Adrenal gland (tissue), 12 donors: Measurements from ENCODE around the gene RBM33. TPM values are rescaled to one million over a fixed set of nuclear protein-coding genes. Genes with fewer than 3 reads are reported as not detected.

Experiments used
- DNase-seq, 7 donors: peaks; one replicate each; pipeline ENCODE4 v3.0.0-alpha.2; 2019 to 2020
- H3K27ac ChIP-seq, 5 donors: fragments of 200-600 bp; sonication (generic) in 4 of 5; 1 replicate in 3 of 5; 2 replicates in 2 of 5; pipeline versions ENCODE4 v1.5.1 to v1.8.0; 2016 to 2020; ENCODE audit warnings: mild to moderate bottlenecking in 1 of 5
- H3K27me3 ChIP-seq: fragments of 200-600 bp; 2 replicates; pipeline ENCODE4 v1.8.0; 2021
- H3K36me3 ChIP-seq, 2 donors: fragments of 200-600 bp; replicated peaks in 1 of 2; 1 replicate in 1 of 2; 2 replicates in 1 of 2; pipeline versions ENCODE4 v1.5.1 to v1.8.0; 2018 to 2022
- H3K4me1 ChIP-seq, 2 donors: fragments of 200-600 bp; replicated peaks in 1 of 2; 1 replicate in 1 of 2; 2 replicates in 1 of 2; pipeline versions ENCODE4 v1.5.1 to v1.8.0; 2018 to 2021
- H3K4me3 ChIP-seq, 4 donors: fragments of 200-600 bp; sonication (generic) in 3 of 4; one replicate each; pipeline ENCODE4 v1.5.1; 2016 to 2018
- H3K9me3 ChIP-seq, 3 donors: fragments of 200-600 bp; sonication (generic) in 1 of 3; replicated peaks in 1 of 3; 1 replicate in 2 of 3; 2 replicates in 1 of 3; pipeline versions ENCODE4 v1.5.1 to v1.8.0; 2016 to 2021
- CTCF ChIP-seq, 6 experiments: fragments of 450-650 bp in 4 of 6; fragments of 200-600 bp in 2 of 6; sonication (generic) in 1 of 6; IDR thresholded peaks; 1 replicate in 5 of 6; 2 replicates in 1 of 6; pipeline versions ENCODE4 v1.5.1 to v1.8.0; 2016 to 2021; ENCODE audit warnings: antibody characterized with exemption in 6 of 6, mild to moderate bottlenecking in 2 of 6, moderate library complexity in 1 of 6
- POLR2A ChIP-seq, 2 donors: fragments of 450-650 bp; IDR thresholded peaks; one replicate each; pipeline ENCODE4 v1.6.1; 2017; ENCODE audit warnings: antibody characterized with exemption in 2 of 2, mild to moderate bottlenecking in 2 of 2, moderate library complexity in 1 of 2
- WGBS, 4 donors: extraction: QIAGEN DNeasy Blood & Tissue Kit in 2 of 4; methylation state at CpG; one replicate each; pipeline versions ENCODE4 v1.1.5 to v1.1.7; 2013 to 2017; 5-methylcytosine and 5-hydroxymethylcytosine counted together
- intact Hi-C, 2 donors: fragments of 100-400 bp; cut with DNase I; formaldehyde crosslinking; loops; one replicate each; pipeline versions ENCODE4 v1.14.1 to v1.15.0; 2022 to 2023
- polyA plus RNA-seq, 3 donors: library from polyadenylated mRNA; stranded (reverse); fragments of 200-250 nt in 2 of 3; fragments of 350-450 nt in 1 of 3; fragmentation: Illumina TruSeq in 1 of 3; extraction: RNeasy Lipid Tissue Mini Kit (QIAGEN cat#74804) in 1 of 3; gene quantifications; one replicate each; pipeline ENCODE4 v1.2.3, GENCODE V29; 2013 to 2014
- total RNA-seq, 9 donors: library from RNA; depleted of rRNA in 4 of 9; stranded (reverse); fragments of >200 nt in 4 of 9; fragments of 120-200 nt in 1 of 9; fragmentation: NEBNext Ultra II Directional in 1 of 9; extraction: Animal tissue kit (Norgen Biotek cat#: 25700) in 1 of 9; gene quantifications; one replicate each; pipeline versions ENCODE4 v1.1.0 to v1.2.4, GENCODE V29; 2013 to 2023
- donor health status: healthy with polysubstance abuse.
- donor health status: Bipolar disorder and iron deficiency.
- donor health status: DM: yes; HTN: yes; CAD: no.
- donor health status: DM: no; HTN: no; CAD: no.
- donor health status: DM: no; HTN: no; CAD: no.
- donor health status: DM: yes; HTN: yes; CAD: no.

The RBM33 gene
- total and polyA plus RNA-seq, 12 donors = 10.3 to 57.1 (median 36.9) TPM

GRCh38 chr7:155762655-155763054, 118.2 kb downstream of the RBM33 start:
- intact Hi-C loops = no loop called here
- no peak for DNase-seq
- peaks cover 0 to 23% of the 10 kb centered on the region in 2 donors for H3K4me1 ChIP-seq
- no peak for TF ChIP-seq POLR2A (IDR thresholded peaks at IDR 0.05)
- no peak for TF ChIP-seq CTCF (IDR thresholded peaks at IDR 0.05)
- 76 to 84% (median 80%) methylated on average over 10 of the region's 10 CpGs for WGBS, 4 donors
- no peaks in the 10 kb centered on the region for H3K27me3 ChIP-seq
- H3K9me3 ChIP-seq = no peaks in the 10 kb centered on the region
- peaks cover 0 to 44% of the 10 kb centered on the region in 2 donors for H3K36me3 ChIP-seq
- H3K27ac ChIP-seq = no peak overlapping the region
- H3K4me3 ChIP-seq = no peak overlapping the region

- peaks cover 0 to 23% of the 10 kb centered on the region in 2 donors for H3K4me1 ChIP-seq
- 91 to 96% (median 94%) methylated on average over 10 of the region's 10 CpGs for WGBS, 4 donors
- TF ChIP-seq CTCF (IDR thresholded peaks at IDR 0.05) (no peak), POLR2A (IDR thresholded peaks at IDR 0.05) (no peak)
These were observed 118.7 kb downstream of the RBM33 start for GRCh38 chr7:155763122-155763521.

GRCh38 chr7:155763691-155764437, 119.4 kb downstream of the RBM33 start:
- Histone ChIP-seq H3K4me1 (peaks cover 0 to 23% of the 10 kb centered on the region in 2 donors), H3K9me3 (no peaks in the 10 kb centered on the region), H3K36me3 (peaks cover 0 to 47% of the 10 kb centered on the region in 2 donors), H3K4me3 (no peak overlapping the region), H3K27ac (peak overlapping the region in 3 of 5 donors; percentile 1 to 70 (median 65)), H3K27me3 (no peaks in the 10 kb centered on the region)
- intact Hi-C loops = no loop called here
- 58 to 78% (median 65%) methylated on average over 22 to 27 of the region's 27 CpGs for WGBS, 4 donors
- TF ChIP-seq CTCF (IDR thresholded peaks at IDR 0.05) (no peak), POLR2A (IDR thresholded peaks at IDR 0.05) (no peak)
- DNase-seq = peak in 2 of 7 donors; percentile 40 to 47

More at GRCh38 chr7:155763122-155763521, 118.7 kb downstream of the RBM33 start:
- H3K36me3 ChIP-seq = peaks cover 0 to 47% of the 10 kb centered on the region in 2 donors
- no peak overlapping the region for H3K4me3 ChIP-seq
- H3K9me3 ChIP-seq = no peaks in the 10 kb centered on the region
- intact Hi-C loops = no loop called here
- peak overlapping the region in 1 of 5 donors; percentile 65 for H3K27ac ChIP-seq
- DNase-seq = no peak
- H3K27me3 ChIP-seq = no peaks in the 10 kb centered on the region

GRCh38 chr7:155764438-155764793, 120.0 kb downstream of the RBM33 start:
- H3K9me3 ChIP-seq = no peaks in the 10 kb centered on the region
- H3K27ac ChIP-seq = peak overlapping the region in 3 of 5 donors; percentile 1 to 70 (median 65)
- 68 to 83% (median 73%) methylated on average over 7 of the region's 7 CpGs for WGBS, 4 donors
- H3K4me3 ChIP-seq = no peak overlapping the region
- peak in 1 of 7 donors; percentile 30 for DNase-seq
- peaks cover 0 to 51% of the 10 kb centered on the region in 2 donors for H3K36me3 ChIP-seq
- H3K4me1 ChIP-seq = peaks cover 0 to 23% of the 10 kb centered on the region in 2 donors
- intact Hi-C loops = no loop called here
- TF ChIP-seq CTCF (IDR thresholded peaks at IDR 0.05) (no peak), POLR2A (IDR thresholded peaks at IDR 0.05) (no peak)
- H3K27me3 ChIP-seq = no peaks in the 10 kb centered on the region
